GM19193 (cell line): ENCODE results near the gene BCL2A1.

Experiments
- POLR2A ChIP-seq: IDR thresholded peaks from 4 replicates; pipeline ENCODE4 v1.6.1; 2011; ENCODE audit not compliant: insufficient read depth, insufficient read length; ENCODE audit errors: extremely low read depth

BCL2A1 gene

GRCh38 chr15:79948095-79948695, 22.8 kb downstream of the BCL2A1 start:
- TF ChIP-seq POLR2A, result no peak

DNA sequence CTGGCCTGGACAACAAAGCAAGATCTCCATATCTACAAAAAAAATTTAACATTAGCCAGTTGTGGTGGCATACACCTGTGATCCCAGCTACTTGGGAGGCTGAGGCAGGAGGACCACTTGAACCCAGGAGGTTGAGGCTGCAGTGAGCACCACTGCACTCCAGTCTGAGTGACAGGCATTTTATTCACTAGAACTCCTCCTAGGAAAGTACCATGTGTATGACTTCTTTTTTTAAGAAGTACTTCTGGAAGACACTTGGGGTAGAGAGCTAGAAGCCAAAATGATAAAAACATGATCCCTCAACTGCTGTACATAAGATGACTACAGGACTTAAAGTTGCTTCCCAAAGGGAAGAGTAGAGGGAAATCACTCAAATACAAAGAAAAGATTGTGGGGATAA, 24.0 kb downstream of the BCL2A1 start:
- TF ChIP-seq POLR2A, result no peak

- no peak for TF ChIP-seq POLR2A
These were observed 26.4 kb downstream of the BCL2A1 start for GRCh38 chr15:79944622-79945021.

DNA sequence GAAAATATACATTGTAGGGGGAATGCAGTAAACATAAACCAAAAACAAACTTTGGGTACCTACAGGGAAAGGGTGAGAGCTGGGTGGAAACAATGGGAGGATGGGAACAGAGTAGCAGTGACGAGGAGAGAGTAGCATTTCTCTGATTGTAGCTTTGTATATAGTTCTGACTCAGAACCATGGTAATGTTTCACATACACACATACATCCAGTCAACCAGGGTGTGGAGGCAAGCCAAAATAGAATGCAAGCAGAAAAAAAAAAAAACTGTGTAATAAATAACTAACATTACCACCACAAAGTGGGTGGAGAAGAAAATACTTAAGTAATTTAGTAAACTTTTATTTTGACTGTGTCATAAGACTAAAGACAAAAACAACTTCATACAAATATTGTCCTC, 27.2 kb downstream of the BCL2A1 start:
- no peak for TF ChIP-seq POLR2A

DNA sequence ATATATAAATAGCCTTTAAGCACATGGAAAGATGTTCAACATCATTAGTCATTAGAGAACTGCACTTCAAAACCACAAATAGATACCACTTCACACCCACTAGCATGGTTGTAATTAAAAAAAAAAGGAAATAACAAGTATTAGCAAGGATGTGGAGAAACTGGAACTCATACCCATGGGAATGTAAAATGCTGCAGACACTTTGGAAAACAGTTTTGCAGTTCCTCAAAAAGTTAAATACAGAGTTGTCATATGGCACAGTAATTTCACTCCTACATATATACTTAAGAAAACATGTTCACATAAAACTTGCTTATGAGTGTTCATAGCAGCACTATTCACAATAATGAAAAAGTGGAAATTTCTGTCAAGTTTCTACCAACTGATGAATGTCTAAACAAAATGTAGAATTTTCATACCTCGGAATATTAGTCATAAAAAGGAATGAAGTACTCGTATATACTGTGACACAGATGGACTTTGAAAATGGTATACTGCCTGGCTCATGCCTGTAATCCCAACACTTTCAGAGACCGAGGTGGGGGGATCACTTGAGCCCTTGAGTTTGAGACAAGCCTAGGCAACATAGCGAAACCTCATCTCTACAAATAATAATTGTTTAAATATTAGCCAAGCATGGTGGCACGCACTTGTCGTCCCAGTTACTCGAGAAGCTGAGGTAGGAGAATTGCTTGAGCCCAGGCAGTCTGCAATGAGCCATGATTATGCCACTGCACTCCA, 28.1 kb downstream of the BCL2A1 start:
- TF ChIP-seq POLR2A, result no peak

- TF ChIP-seq POLR2A, result no peak
These were observed 31.6 kb downstream of the BCL2A1 start for GRCh38 chr15:79939399-79939798.

DNA sequence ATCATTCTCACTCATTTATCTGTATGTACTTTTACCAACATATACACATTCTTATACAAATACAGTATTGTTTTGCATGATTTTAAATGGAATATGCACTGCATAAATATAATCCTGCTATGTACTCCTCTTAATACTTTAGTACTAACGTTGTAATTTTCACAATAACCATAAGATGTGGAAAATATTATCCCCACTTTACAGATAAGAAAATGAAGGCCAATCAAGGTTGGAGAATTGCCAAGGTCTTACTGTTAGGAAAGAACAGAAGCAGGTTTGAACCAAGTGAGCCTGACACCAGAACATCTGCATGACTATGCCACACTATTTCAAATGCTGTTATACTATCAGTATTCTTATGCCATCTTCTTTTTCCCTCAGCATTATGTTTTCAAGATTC, 32.9 kb downstream of the BCL2A1 start:
- TF ChIP-seq POLR2A, result no peak

GRCh38 chr15:79933231-79933630, 37.8 kb downstream of the BCL2A1 start:
- no peak for TF ChIP-seq POLR2A

GRCh38 chr15:79932447-79932846, 38.5 kb downstream of the BCL2A1 start:
- no peak for TF ChIP-seq POLR2A

DNA sequence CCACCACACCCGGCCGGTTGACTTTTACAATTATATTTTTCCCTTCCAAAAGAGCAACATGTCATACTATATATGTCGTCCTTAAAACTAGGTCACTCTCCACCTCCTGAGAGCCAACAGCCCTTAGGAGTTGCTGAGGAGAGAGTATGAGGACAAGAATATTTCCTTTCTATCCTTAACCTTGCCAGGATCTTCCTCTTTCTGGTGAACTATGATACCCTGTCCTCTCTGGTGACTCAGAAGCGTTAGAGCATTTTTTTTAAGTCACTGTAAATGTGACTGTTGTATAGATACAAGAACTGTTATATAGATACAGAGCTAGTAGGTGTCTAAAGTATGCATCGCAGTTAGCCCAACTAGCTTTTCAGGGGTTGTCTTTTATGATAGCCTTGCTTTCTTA, 40.5 kb downstream of the BCL2A1 start:
- no peak for TF ChIP-seq POLR2A

GRCh38 chr15:79929412-79929811, 41.6 kb downstream of the BCL2A1 start:
- TF ChIP-seq POLR2A, result no peak

DNA sequence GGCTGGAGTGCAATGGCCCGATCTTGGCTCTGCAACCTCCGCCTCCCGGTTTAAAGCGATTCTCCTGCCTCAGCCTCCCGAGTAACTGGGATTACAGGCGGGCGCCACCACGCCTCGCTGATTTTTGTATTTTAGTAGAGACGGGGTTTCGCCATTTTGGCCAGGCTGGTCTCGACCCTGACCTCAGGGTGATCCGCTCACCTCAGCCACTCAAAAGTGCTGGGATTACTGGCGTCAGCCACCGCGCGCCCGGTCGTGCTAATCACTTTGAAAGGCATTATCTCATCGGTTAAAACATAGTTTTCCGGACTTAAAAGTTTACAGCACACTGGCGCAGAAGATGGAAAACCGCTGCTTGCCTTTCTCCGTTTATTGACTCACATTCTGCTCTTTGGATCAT, 46.6 kb downstream of the BCL2A1 start:
- TF ChIP-seq POLR2A, result no peak

- TF ChIP-seq POLR2A, result peak; percentile 94
These were observed 47.4 kb downstream of the BCL2A1 start for GRCh38 chr15:79923515-79924169.

- TF ChIP-seq POLR2A, result no peak
These were observed 47.9 kb downstream of the BCL2A1 start for GRCh38 chr15:79923079-79923514.

GRCh38 chr15:79922512-79923078, 48.4 kb downstream of the BCL2A1 start:
- TF ChIP-seq POLR2A, result no peak
